ENCODE results near the gene MED31. TPM values are rescaled to one million over a fixed set of nuclear protein-coding genes. Genes with fewer than 3 reads are reported as not detected.

The MED31 gene
- polyA plus RNA-seq (2011; rRNA removed) (20.4 and 24.6 TPM in 2 replicates), polyA minus RNA-seq (2011; rRNA and poly(A)+ RNA removed) (8.8 and 10.0 TPM in 2 replicates)

- ChIA-PET CTCF (interaction anchor here (1.1 kb wide), 1 partner anchor 14 kb away, joined by 3 read pairs; no protein-coding TSS in a partner anchor), POLR2A (no interaction called here)
- Histone ChIP-seq H3K9me3 (ENCODE audit: control insufficient read depth, insufficient read depth, low read length) (peaks cover 17% of the 10 kb centered on the region), H3K4me3 (ENCODE audit: low read depth, low read length) (peak within 1 kb of the TSS; percentile 79), H3K27ac (ENCODE audit: low read depth, low read length) (peak within 1 kb of the TSS; percentile 80), H3K27me3 (ENCODE audit: control insufficient read depth, insufficient read depth, low read length) (peaks cover 21% of the 10 kb centered on the region)
- TF ChIP-seq CTCF (IDR thresholded peaks at IDR 0.05; ENCODE audit: low read depth, low read length) = no peak
- DNase-seq (ENCODE audit: low read depth, low spot score) = peak; percentile 61
Measured at GRCh38 chr17:6651354-6651918, at the start of gene MED31, which contains the start of gene C17orf100. MED31 (minus strand) TSS chr17:6651605; CDS start chr17:6651528, 77 bp downstream. C17orf100 (plus strand) TSS chr17:6651762; CDS start chr17:6651914, 152 bp downstream.

- no peaks in the 10 kb centered on the region for H3K9me3 ChIP-seq (ENCODE audit: control insufficient read depth, insufficient read depth, low read length)
- CTCF ChIA-PET = interaction anchor here (0.9 to 1.5 kb wide), 2 partner anchors 18 to 163 kb away, joined by 3 read pairs; no protein-coding TSS in a partner anchor
- no peak overlapping the region for H3K27ac ChIP-seq (ENCODE audit: low read depth, low read length)
- H3K27me3 ChIP-seq (ENCODE audit: control insufficient read depth, insufficient read depth, low read length) = peaks cover 10% of the 10 kb centered on the region
- POLR2A ChIA-PET = no interaction called here
- TF ChIP-seq CTCF (IDR thresholded peaks at IDR 0.05; ENCODE audit: low read depth, low read length) = no peak
- H3K4me3 ChIP-seq (ENCODE audit: low read depth, low read length) = no peak overlapping the region
- no peak for DNase-seq (ENCODE audit: low read depth, low spot score)
Measured at GRCh38 chr17:6700948-6701307, 49.5 kb upstream of the MED31 start.

GRCh38 chr17:6699997-6700947 lies 48.9 kb upstream of the MED31 start:
- ChIA-PET POLR2A (no interaction called here), CTCF (interaction anchor here (0.5 to 1.5 kb wide), 3 partner anchors 164 to 1636 kb away, joined by 3 to 9 read pairs (median 3); no protein-coding TSS in a partner anchor)
- H3K27me3 ChIP-seq (ENCODE audit: control insufficient read depth, insufficient read depth, low read length) = peaks cover 10% of the 10 kb centered on the region
- no peak overlapping the region for H3K4me3 ChIP-seq (ENCODE audit: low read depth, low read length)
- no peak for DNase-seq (ENCODE audit: low read depth, low spot score)
- H3K27ac ChIP-seq (ENCODE audit: low read depth, low read length) = no peak overlapping the region
- no peak for TF ChIP-seq CTCF (IDR thresholded peaks at IDR 0.05; ENCODE audit: low read depth, low read length)
- no peaks in the 10 kb centered on the region for H3K9me3 ChIP-seq (ENCODE audit: control insufficient read depth, insufficient read depth, low read length)

GRCh38 chr17:6698004-6698403 lies 46.6 kb upstream of the MED31 start:
- Histone ChIP-seq H3K27ac (ENCODE audit: low read depth, low read length) (no peak overlapping the region), H3K4me3 (ENCODE audit: low read depth, low read length) (no peak overlapping the region), H3K9me3 (ENCODE audit: control insufficient read depth, insufficient read depth, low read length) (no peaks in the 10 kb centered on the region), H3K27me3 (ENCODE audit: control insufficient read depth, insufficient read depth, low read length) (peaks cover 4% of the 10 kb centered on the region)
- POLR2A ChIA-PET = no interaction called here
- DNase-seq (ENCODE audit: low read depth, low spot score) = no peak
- no peak for TF ChIP-seq CTCF (IDR thresholded peaks at IDR 0.05; ENCODE audit: low read depth, low read length)
- CTCF ChIA-PET = no interaction called here

GRCh38 chr17:6696906-6697305 lies 45.5 kb upstream of the MED31 start:
- no peaks in the 10 kb centered on the region for H3K9me3 ChIP-seq (ENCODE audit: control insufficient read depth, insufficient read depth, low read length)
- peaks cover 4% of the 10 kb centered on the region for H3K27me3 ChIP-seq (ENCODE audit: control insufficient read depth, insufficient read depth, low read length)
- no peak overlapping the region for H3K4me3 ChIP-seq (ENCODE audit: low read depth, low read length)
- POLR2A ChIA-PET = no interaction called here
- no peak for DNase-seq (ENCODE audit: low read depth, low spot score)
- no peak for TF ChIP-seq CTCF (IDR thresholded peaks at IDR 0.05; ENCODE audit: low read depth, low read length)
- no peak overlapping the region for H3K27ac ChIP-seq (ENCODE audit: low read depth, low read length)
- CTCF ChIA-PET = no interaction called here
